HepG2 (cell line): Measurements from ENCODE around the gene MYBPC2. TPM values are rescaled to one million over a fixed set of nuclear protein-coding genes. Genes with fewer than 3 reads are reported as not detected.

Experiments used
- ATF3 ChIP-seq: sonication (generic); formaldehyde crosslinking; IDR thresholded peaks from 2 replicates; pipeline ENCODE4 v1.4.0; 2020; ENCODE audit warnings: missing genetic modification reagents
- HOXA3 ChIP-seq: sonication (generic); formaldehyde crosslinking; IDR thresholded peaks from 2 replicates; pipeline ENCODE4 v1.5.0; 2020; ENCODE audit warnings: missing genetic modification reagents
- PTBP1 ChIP-seq: fragments of 200-400 bp; formaldehyde crosslinking; IDR thresholded peaks from 2 replicates; pipeline ENCODE4 v1.6.1; 2018; ENCODE audit warnings: low read length, low read depth; ENCODE audit not compliant: poor library complexity, severe bottlenecking
- RAD21 ChIP-seq: fragments of 450-650 bp; formaldehyde crosslinking; IDR thresholded peaks from 2 replicates; pipeline ENCODE4 v1.5.0; 2020; ENCODE audit warnings: mild to moderate bottlenecking
- SALL1 ChIP-seq: sonication (generic); formaldehyde crosslinking; IDR thresholded peaks from 2 replicates; pipeline ENCODE4 v1.8.0; 2022; ENCODE audit warnings: mild to moderate bottlenecking, missing genetic modification reagents
- U2AF1 ChIP-seq: fragments of 200-400 bp; formaldehyde crosslinking; optimal IDR thresholded peaks from 2 replicates; pipeline ENCODE3; 2017; ENCODE audit warnings: mild to moderate bottlenecking, low read depth, low read length
- ZBTB7A ChIP-seq: sonication (generic); formaldehyde crosslinking; IDR thresholded peaks from 2 replicates; pipeline ENCODE4 v1.8.0; 2022; ENCODE audit warnings: mild to moderate bottlenecking, missing genetic modification reagents
- ZNF263 ChIP-seq: sonication (generic); formaldehyde crosslinking; IDR thresholded peaks from 2 replicates; pipeline ENCODE4 v1.4.0; 2020; ENCODE audit warnings: missing genetic modification reagents
- ZNF329 ChIP-seq: sonication (generic); formaldehyde crosslinking; IDR thresholded peaks from 2 replicates; pipeline ENCODE4 v1.9.0; 2021; ENCODE audit warnings: low read depth, mild to moderate bottlenecking, missing genetic modification reagents
- ZNF407 ChIP-seq: sonication (generic); formaldehyde crosslinking; IDR thresholded peaks from one replicate; pipeline ENCODE4 v1.5.1; 2020; ENCODE audit warnings: mild to moderate bottlenecking, missing genetic modification reagents; ENCODE audit errors: not compliant biosample characterization
- ZNF577 ChIP-seq: sonication (generic); formaldehyde crosslinking; IDR thresholded peaks from 2 replicates; pipeline ENCODE4 v1.4.0; 2020; ENCODE audit warnings: mild to moderate bottlenecking, low read depth, missing genetic modification reagents, borderline replicate concordance
- polyA plus RNA-seq, 8 experiments: library from polyadenylated mRNA; depleted of rRNA in 3 of 8; stranded (reverse) in 7 of 8; unstranded in 1 of 8; fragments of >200 nt; fragmentation: Illumina TruSeq in 4 of 8; extraction: Trizol in 4 of 8; gene quantifications; 2 replicates each; pipeline versions ENCODE4 v1.2.1 to v1.2.3, GENCODE V29; 2011 to 2016; ENCODE audit warnings: low read depth in 4 of 8, missing spikeins in 1 of 8, mixed read lengths in 1 of 8; ENCODE audit not compliant: insufficient read depth in 1 of 8
- total RNA-seq, 5 experiments: library from RNA; depleted of rRNA; stranded (reverse); fragments of >200 nt; fragmentation: Illumina TruSeq; extraction: Trizol; gene quantifications; 2 replicates each; pipeline ENCODE4 v1.2.3, GENCODE V29; 2016; ENCODE audit warnings: low read depth in 1 of 5
- TF ChIP-seq, protein P1 (sequence below): sonication (generic); formaldehyde crosslinking; IDR thresholded peaks from 2 replicates; pipeline ENCODE4 v1.5.1; 2020; ENCODE audit warnings: mild to moderate bottlenecking, missing genetic modification reagents, moderate library complexity

Gene MYBPC2
- total and polyA plus RNA-seq, 2 of the 13 experiments (the other 11 are each of a cell fraction or from before 2014, with no cell fraction given) = not detected

- TF ChIP-seq ZBTB7A (CRISPR knock-in tag) (0 out of 2 replicates have a peak, but pooled peaks have one; percentile 35), SALL1 (0 out of 2 replicates have a peak, but pooled peaks have one; percentile 26), PTBP1 (no peak), RAD21 (CRISPR knock-in tag) (peak; percentile 73; the same call in 1 of the 2 replicates), ZNF577 (CRISPR knock-in tag) (no peak), ZNF263 (CRISPR knock-in tag) (peak; percentile 43), ATF3 (no peak), ZNF329 (CRISPR knock-in tag) (no peak), ZNF407 (CRISPR knock-in tag) (peak; percentile 64), U2AF1 (no peak), HOXA3 (peak; percentile 81)
- TF ChIP-seq, protein P1, sequence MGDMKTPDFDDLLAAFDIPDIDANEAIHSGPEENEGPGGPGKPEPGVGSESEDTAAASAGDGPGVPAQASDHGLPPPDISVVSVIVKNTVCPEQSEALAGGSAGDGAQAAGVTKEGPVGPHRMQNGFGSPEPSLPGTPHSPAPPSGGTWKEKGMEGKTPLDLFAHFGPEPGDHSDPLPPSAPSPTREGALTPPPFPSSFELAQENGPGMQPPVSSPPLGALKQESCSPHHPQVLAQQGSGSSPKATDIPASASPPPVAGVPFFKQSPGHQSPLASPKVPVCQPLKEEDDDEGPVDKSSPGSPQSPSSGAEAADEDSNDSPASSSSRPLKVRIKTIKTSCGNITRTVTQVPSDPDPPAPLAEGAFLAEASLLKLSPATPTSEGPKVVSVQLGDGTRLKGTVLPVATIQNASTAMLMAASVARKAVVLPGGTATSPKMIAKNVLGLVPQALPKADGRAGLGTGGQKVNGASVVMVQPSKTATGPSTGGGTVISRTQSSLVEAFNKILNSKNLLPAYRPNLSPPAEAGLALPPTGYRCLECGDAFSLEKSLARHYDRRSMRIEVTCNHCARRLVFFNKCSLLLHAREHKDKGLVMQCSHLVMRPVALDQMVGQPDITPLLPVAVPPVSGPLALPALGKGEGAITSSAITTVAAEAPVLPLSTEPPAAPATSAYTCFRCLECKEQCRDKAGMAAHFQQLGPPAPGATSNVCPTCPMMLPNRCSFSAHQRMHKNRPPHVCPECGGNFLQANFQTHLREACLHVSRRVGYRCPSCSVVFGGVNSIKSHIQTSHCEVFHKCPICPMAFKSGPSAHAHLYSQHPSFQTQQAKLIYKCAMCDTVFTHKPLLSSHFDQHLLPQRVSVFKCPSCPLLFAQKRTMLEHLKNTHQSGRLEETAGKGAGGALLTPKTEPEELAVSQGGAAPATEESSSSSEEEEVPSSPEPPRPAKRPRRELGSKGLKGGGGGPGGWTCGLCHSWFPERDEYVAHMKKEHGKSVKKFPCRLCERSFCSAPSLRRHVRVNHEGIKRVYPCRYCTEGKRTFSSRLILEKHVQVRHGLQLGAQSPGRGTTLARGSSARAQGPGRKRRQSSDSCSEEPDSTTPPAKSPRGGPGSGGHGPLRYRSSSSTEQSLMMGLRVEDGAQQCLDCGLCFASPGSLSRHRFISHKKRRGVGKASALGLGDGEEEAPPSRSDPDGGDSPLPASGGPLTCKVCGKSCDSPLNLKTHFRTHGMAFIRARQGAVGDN (CRISPR knock-in tag) = peak; percentile 68
Measured at GRCh38 chr19:50414864-50415660, 17.6 kb upstream of the MYBPC2 start (continued).
